ENCODE measurements around the gene SLC9A3.

Gene SLC9A3

DNA sequence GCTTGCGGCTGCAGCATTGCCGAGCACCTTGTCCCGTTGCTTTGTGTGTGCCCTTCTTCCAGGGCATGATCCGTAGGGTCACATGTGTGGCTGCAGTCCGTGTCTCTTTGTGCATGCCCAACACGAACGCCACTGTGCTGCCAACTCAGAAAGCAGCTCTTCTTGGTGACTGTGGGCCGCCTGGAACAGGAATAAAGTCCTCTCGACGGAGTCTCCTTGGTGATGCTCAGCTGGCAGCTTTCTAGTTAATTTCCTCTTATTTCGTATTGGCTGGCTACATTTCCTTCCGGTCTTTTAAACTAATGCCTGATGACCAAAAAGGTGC, 75.5 kb downstream of the SLC9A3 start:
- no peak for TF ChIP-seq EZH2 (IDR thresholded peaks at IDR 0.05; ENCODE audit: borderline replicate concordance, low read length)
- TF ChIP-seq, protein P1, sequence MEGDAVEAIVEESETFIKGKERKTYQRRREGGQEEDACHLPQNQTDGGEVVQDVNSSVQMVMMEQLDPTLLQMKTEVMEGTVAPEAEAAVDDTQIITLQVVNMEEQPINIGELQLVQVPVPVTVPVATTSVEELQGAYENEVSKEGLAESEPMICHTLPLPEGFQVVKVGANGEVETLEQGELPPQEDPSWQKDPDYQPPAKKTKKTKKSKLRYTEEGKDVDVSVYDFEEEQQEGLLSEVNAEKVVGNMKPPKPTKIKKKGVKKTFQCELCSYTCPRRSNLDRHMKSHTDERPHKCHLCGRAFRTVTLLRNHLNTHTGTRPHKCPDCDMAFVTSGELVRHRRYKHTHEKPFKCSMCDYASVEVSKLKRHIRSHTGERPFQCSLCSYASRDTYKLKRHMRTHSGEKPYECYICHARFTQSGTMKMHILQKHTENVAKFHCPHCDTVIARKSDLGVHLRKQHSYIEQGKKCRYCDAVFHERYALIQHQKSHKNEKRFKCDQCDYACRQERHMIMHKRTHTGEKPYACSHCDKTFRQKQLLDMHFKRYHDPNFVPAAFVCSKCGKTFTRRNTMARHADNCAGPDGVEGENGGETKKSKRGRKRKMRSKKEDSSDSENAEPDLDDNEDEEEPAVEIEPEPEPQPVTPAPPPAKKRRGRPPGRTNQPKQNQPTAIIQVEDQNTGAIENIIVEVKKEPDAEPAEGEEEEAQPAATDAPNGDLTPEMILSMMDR (IDR thresholded peaks at IDR 0.05; ENCODE audit: low read length), result no peak
- peaks cover 79% of the 10 kb centered on the region for H3K36me3 ChIP-seq (ENCODE audit: insufficient read depth, low read length)

DNA sequence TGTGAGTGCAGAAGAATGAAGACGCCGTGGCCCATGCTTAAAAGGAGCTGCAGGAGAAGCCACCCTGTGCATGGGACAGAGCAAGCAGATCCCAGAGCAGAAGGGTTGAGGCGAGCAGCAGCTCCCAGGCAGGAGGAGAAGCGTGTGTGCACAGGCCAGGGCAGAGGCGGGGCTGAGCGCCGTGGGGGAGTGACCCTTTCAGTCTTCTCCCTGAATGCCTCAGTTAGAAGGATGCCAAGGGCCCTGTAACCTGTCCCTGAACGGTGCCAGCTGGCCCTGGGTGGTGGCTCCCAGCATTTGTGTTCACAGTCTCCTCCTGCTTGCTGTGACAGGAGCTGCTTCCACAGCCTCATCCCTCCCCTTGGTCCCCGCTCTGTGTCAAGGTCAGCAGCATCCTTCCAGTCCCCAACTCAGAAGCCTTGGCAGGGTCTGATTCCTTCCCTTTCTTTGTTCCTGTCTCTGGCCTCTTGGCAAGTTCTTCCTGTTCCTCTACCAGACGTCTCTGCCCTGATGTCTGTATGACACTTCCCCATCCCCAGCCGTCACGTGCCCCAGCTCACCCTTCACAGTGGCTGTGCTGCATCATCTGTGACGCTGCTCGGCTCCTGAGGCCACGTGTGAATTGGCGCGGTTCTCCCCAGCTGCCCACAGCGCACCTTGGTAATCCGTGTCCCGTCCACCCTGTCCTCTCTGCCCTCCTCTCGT, 76.0 kb downstream of the SLC9A3 start:
- Histone ChIP-seq H3K36me3 (ENCODE audit: insufficient read depth, low read length) (peaks cover 74% of the 10 kb centered on the region), H4K20me1 (ENCODE audit: insufficient read depth, low read length) (no peaks in the 10 kb centered on the region), H3K9me3 (ENCODE audit: low read length) (peaks cover 15% of the 10 kb centered on the region), H3K27me3 (ENCODE audit: insufficient read depth, low read length) (no peaks in the 10 kb centered on the region), H3K79me2 (ENCODE audit: insufficient read depth, low read length) (0 out of 2 replicates have a peak, but pooled peaks cover 7% of the 10 kb centered on the region), H3F3A (ENCODE audit: insufficient read depth, low read length) (peaks cover 2% of the 10 kb centered on the region), H3K9ac (ENCODE audit: low read length) (no peak overlapping the region), H3K27ac (ENCODE audit: low read depth, low read length, poor library complexity, severe bottlenecking) (no peak overlapping the region), H3K4me3 (ENCODE audit: low read depth, low read length, poor library complexity, severe bottlenecking) (no peak overlapping the region), H3K4me1 (ENCODE audit: insufficient read depth, low read length, severe bottlenecking) (peaks cover 16% of the 10 kb centered on the region), H3K4me2 (ENCODE audit: low read length) (no peak overlapping the region), H3K9me2 (ENCODE audit: low read depth, low read length) (no peaks in the 10 kb centered on the region), H2AFZ (ENCODE audit: low read length) (no peak overlapping the region)
- TF ChIP-seq EZH2 (IDR thresholded peaks at IDR 0.05; ENCODE audit: borderline replicate concordance, low read length), result no peak
- TF ChIP-seq, protein P1 (IDR thresholded peaks at IDR 0.05; ENCODE audit: low read length), result no peak

More for the DNA sequence above, 75.5 kb downstream of the SLC9A3 start:
- Histone ChIP-seq H3K27ac (ENCODE audit: low read depth, low read length, poor library complexity, severe bottlenecking) (no peak overlapping the region), H4K20me1 (ENCODE audit: insufficient read depth, low read length) (no peaks in the 10 kb centered on the region), H3K4me2 (ENCODE audit: low read length) (no peak overlapping the region), H3K9me2 (ENCODE audit: low read depth, low read length) (no peaks in the 10 kb centered on the region), H3K27me3 (ENCODE audit: insufficient read depth, low read length) (no peaks in the 10 kb centered on the region), H2AFZ (ENCODE audit: low read length) (no peak overlapping the region), H3K9me3 (ENCODE audit: low read length) (peaks cover 15% of the 10 kb centered on the region), H3F3A (ENCODE audit: insufficient read depth, low read length) (peaks cover 2% of the 10 kb centered on the region), H3K9ac (ENCODE audit: low read length) (no peak overlapping the region), H3K79me2 (ENCODE audit: insufficient read depth, low read length) (0 out of 2 replicates have a peak, but pooled peaks cover 2% of the 10 kb centered on the region), H3K4me3 (ENCODE audit: low read depth, low read length, poor library complexity, severe bottlenecking) (no peak overlapping the region), H3K4me1 (ENCODE audit: insufficient read depth, low read length, severe bottlenecking) (peaks cover 14% of the 10 kb centered on the region)

DNA sequence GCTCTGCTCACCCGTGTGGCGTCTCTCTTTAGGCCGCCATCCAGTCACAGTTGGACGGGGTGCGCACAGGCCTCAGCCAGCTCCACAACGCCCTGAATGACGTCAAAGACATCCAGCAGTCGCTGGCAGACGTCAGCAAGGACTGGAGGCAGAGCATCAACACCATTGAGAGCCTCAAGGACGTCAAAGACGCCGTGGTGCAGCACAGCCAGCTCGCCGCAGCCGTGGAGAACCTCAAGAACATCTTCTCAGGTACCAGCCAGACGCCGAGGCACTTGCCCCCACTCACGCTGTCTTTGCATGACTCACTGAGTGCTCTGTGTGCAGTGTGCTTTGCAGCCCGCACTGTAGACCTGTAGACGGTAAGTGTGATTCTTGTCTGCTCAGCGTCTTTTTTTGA, 76.7 kb downstream of the SLC9A3 start:
- Histone ChIP-seq H3K9me2 (ENCODE audit: low read depth, low read length) (no peaks in the 10 kb centered on the region), H3K4me3 (ENCODE audit: low read depth, low read length, poor library complexity, severe bottlenecking) (no peak overlapping the region), H3K27me3 (ENCODE audit: insufficient read depth, low read length) (no peaks in the 10 kb centered on the region), H2AFZ (ENCODE audit: low read length) (no peak overlapping the region), H3K36me3 (ENCODE audit: insufficient read depth, low read length) (peaks cover 67% of the 10 kb centered on the region), H3K79me2 (ENCODE audit: insufficient read depth, low read length) (0 out of 2 replicates have a peak, but pooled peaks cover 7% of the 10 kb centered on the region), H3K9me3 (ENCODE audit: low read length) (peaks cover 14% of the 10 kb centered on the region), H3K9ac (ENCODE audit: low read length) (no peak overlapping the region), H3K27ac (ENCODE audit: low read depth, low read length, poor library complexity, severe bottlenecking) (no peak overlapping the region), H4K20me1 (ENCODE audit: insufficient read depth, low read length) (no peaks in the 10 kb centered on the region), H3F3A (ENCODE audit: insufficient read depth, low read length) (peaks cover 2% of the 10 kb centered on the region), H3K4me2 (ENCODE audit: low read length) (no peak overlapping the region), H3K4me1 (ENCODE audit: insufficient read depth, low read length, severe bottlenecking) (peaks cover 17% of the 10 kb centered on the region)
- TF ChIP-seq, protein P1 (IDR thresholded peaks at IDR 0.05; ENCODE audit: low read length), result no peak
- no peak for TF ChIP-seq EZH2 (IDR thresholded peaks at IDR 0.05; ENCODE audit: borderline replicate concordance, low read length)
